Right lobe of liver (tissue), 6 donors: ENCODE results near the gene SPRED2. TPM values are rescaled to one million over a fixed set of nuclear protein-coding genes. Genes with fewer than 3 reads are reported as not detected.

Experiments
- ATAC-seq, 4 donors: fragments of 200-7000 bp; cut with Tn5 transposase; one replicate each; pipeline ENCODE4 v1.9.1; 2020; ENCODE audit warnings: mild to moderate bottlenecking in 4 of 4, moderate library complexity in 4 of 4
- DNase-seq, 3 donors: peaks; one replicate each; pipeline ENCODE4 v3.0.0-alpha.2; 2020
- H3K27ac ChIP-seq, 3 donors: fragments of 200-600 bp; one replicate each; pipeline ENCODE4 v1.8.0; 2022
- H3K27me3 ChIP-seq, 2 donors: fragments of 200-600 bp; one replicate each; pipeline ENCODE4 v1.8.0; 2022
- H3K36me3 ChIP-seq, 4 donors: fragments of 200-600 bp; sonication (generic) in 1 of 4; one replicate each; pipeline versions ENCODE4 v1.5.1 to v1.8.0; 2017 to 2022; ENCODE audit warnings: control low read depth in 1 of 4
- H3K4me1 ChIP-seq, 4 donors: fragments of 200-600 bp; sonication (generic) in 1 of 4; one replicate each; pipeline versions ENCODE4 v1.5.1 to v1.8.0; 2017 to 2022; ENCODE audit warnings: control low read depth in 1 of 4
- H3K4me3 ChIP-seq, 3 donors: fragments of 200-600 bp; one replicate each; pipeline ENCODE4 v1.8.0; 2022
- H3K9me3 ChIP-seq, 4 donors: fragments of 200-600 bp; sonication (generic) in 1 of 4; one replicate each; pipeline versions ENCODE4 v1.5.1 to v1.8.0; 2017 to 2022; ENCODE audit warnings: control low read depth in 1 of 4
- CTCF ChIP-seq, 4 donors: fragments of 200-600 bp in 3 of 4; fragments of 450-650 bp in 1 of 4; IDR thresholded peaks; one replicate each; pipeline versions ENCODE4 v1.5.1 to v1.8.0; 2016 to 2022; ENCODE audit warnings: antibody characterized with exemption in 4 of 4, mild to moderate bottlenecking in 2 of 4
- POLR2A ChIP-seq: fragments of 450-650 bp; IDR thresholded peaks from one replicate; pipeline ENCODE4 v1.6.1; 2017; ENCODE audit warnings: antibody characterized with exemption, mild to moderate bottlenecking
- WGBS: methylation state at CpG from one replicate; pipeline ENCODE4 v1.1.6; 2018; ENCODE audit warnings: low coverage, low lambda C conversion rate; ENCODE audit not compliant: insufficient coverage; ENCODE audit errors: missing lambda C conversion rate; 5-methylcytosine and 5-hydroxymethylcytosine counted together
- intact Hi-C, 2 donors: fragments of 100-400 bp; cut with DNase I; formaldehyde crosslinking; loops; one replicate each; pipeline versions ENCODE4 v1.11.2 to v1.14.1; 2022
- total RNA-seq, 6 experiments: library from RNA; depleted of rRNA in 2 of 6; stranded (reverse); fragments of >200 nt in 2 of 6; fragmentation: NEBNext Ultra II Directional in 3 of 6; extraction: Animal tissue kit (Norgen Biotek cat#: 25700) in 3 of 6; gene quantifications; one replicate each; pipeline versions ENCODE4 v1.1.0 to v1.2.4, GENCODE V29; 2016 to 2023
- donor health status: DM: no; HTN: yes; CAD: no.
- donor health status: DM: no; HTN: no; CAD: no.
- donor health status: DM: no; HTN: no; CAD: no.
- donor health status: DM: no; HTN: yes; CAD: no.
- donor health status: DM: no; HTN: yes; CAD: no.

The SPRED2 gene
- total RNA-seq, 6 experiments from 2014 or later: 11.0 to 22.5 (median 15.2) TPM

DNA sequence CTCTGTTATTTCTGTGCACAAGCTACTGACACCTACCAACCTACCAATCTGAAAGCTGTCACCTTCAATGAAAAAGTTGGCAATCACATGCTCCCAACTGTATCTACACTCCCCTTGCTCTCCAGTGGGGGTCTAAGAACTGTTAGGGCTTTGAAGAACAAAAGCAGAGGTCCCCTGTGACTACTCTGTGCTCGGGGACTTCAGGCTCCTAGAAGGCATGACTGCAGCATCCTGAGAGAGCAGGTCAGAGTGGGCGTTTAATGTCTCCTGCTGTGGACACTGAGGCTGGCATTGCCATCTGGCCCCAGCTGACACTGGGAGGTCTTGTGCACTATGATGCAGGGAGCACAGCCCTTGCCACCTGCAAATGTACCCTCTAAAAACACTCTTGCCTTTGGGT is 111.5 kb downstream of the SPRED2 start:
- ATAC-seq: no peak
- no peaks in the 10 kb centered on the region for H3K27me3 ChIP-seq
- peaks cover 0 to 8% (median 3%) of the 10 kb centered on the region in 4 donors for H3K4me1 ChIP-seq
- H3K9me3 ChIP-seq: no peaks in the 10 kb centered on the region
- no peak for DNase-seq
- peaks cover 0 to 5% (median 0%) of the 10 kb centered on the region in 4 donors for H3K36me3 ChIP-seq
- H3K27ac ChIP-seq: no peak overlapping the region
- TF ChIP-seq POLR2A: no peak
- TF ChIP-seq CTCF (IDR thresholded peaks at IDR 0.05): no peak
- H3K4me3 ChIP-seq: no peak overlapping the region
- intact Hi-C loops: no loop called here
- WGBS: no CpG with 5 or more reads among the region's 2 CpGs

- TF ChIP-seq CTCF (IDR thresholded peaks at IDR 0.05) (no peak), POLR2A (no peak)
- no peaks in the 10 kb centered on the region for H3K9me3 ChIP-seq
These were observed 112.2 kb downstream of the SPRED2 start for GRCh38 chr2:65320042-65320725.

DNA sequence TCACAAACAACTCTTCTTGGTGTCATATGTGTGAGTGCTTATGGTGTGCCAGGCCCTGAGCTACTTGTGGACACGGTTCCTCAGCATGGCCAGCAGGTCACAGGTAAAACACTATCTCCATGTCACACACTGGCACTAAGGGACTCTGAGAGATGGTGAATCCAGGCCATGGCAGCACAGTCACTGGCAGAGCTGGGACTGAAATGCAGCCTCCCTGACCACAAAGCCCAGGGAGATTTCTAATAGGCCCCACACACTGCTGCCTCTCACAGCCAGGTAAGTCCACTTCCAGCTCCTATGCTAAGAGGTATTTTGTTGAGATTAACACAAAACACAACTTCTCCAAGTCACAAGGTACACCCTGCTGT is 112.7 kb downstream of the SPRED2 start:
- Histone ChIP-seq H3K27ac (no peak overlapping the region), H3K27me3 (no peaks in the 10 kb centered on the region), H3K4me3 (no peak overlapping the region), H3K36me3 (peaks cover 0 to 14% (median 1%) of the 10 kb centered on the region in 4 donors), H3K9me3 (no peaks in the 10 kb centered on the region), H3K4me1 (peaks cover 0 to 11% (median 3%) of the 10 kb centered on the region in 4 donors)
- intact Hi-C loops: no loop called here
- ATAC-seq (no peak), DNase-seq (no peak)
- TF ChIP-seq POLR2A: no peak
- TF ChIP-seq CTCF (IDR thresholded peaks at IDR 0.05): no peak
- WGBS: 100% methylated on average over 1 of the region's 1 CpG

More at GRCh38 chr2:65320042-65320725, 112.2 kb downstream of the SPRED2 start:
- intact Hi-C loops: no loop called here
- Histone ChIP-seq H3K4me1 (peaks cover 0 to 11% (median 3%) of the 10 kb centered on the region in 4 donors), H3K36me3 (peaks cover 0 to 9% (median under 1%) of the 10 kb centered on the region in 4 donors), H3K27me3 (no peaks in the 10 kb centered on the region), H3K27ac (no peak overlapping the region), H3K4me3 (no peak overlapping the region)
- WGBS: 72% methylated on average over 7 of the region's 9 CpGs
- DNase-seq: no peak
- peak in 2 of 4 donors; percentile 37 to 82 for ATAC-seq

- Histone ChIP-seq H3K36me3 (peaks cover 0 to 16% (median 2%) of the 10 kb centered on the region in 4 donors), H3K4me1 (peaks cover 0 to 11% (median 3%) of the 10 kb centered on the region in 4 donors), H3K4me3 (no peak overlapping the region), H3K9me3 (no peaks in the 10 kb centered on the region), H3K27ac (no peak overlapping the region), H3K27me3 (no peaks in the 10 kb centered on the region)
- intact Hi-C loops: no loop called here
- no peak for DNase-seq
- WGBS: 73% methylated on average over 3 of the region's 5 CpGs
- ATAC-seq: no peak
- no peak for TF ChIP-seq POLR2A
- TF ChIP-seq CTCF (IDR thresholded peaks at IDR 0.05): no peak
These were observed 113.2 kb downstream of the SPRED2 start for GRCh38 chr2:65319072-65319673.
